Stimulated activated CD4-positive, alpha-beta T cell treated with anti-CD3 and anti-CD28 coated beads, Interleukin-1b, Interleukin-23, amount 100 ng/mL, for 1 hour (primary cell): ENCODE measurements around the gene SPATA6L.

Source experiments
- DNase-seq, 2 donors: peaks; one replicate each; pipeline ENCODE4 v3.0.0-alpha.2; 2020; ENCODE audit warnings: low read depth in 2 of 2

SPATA6L gene

DNA sequence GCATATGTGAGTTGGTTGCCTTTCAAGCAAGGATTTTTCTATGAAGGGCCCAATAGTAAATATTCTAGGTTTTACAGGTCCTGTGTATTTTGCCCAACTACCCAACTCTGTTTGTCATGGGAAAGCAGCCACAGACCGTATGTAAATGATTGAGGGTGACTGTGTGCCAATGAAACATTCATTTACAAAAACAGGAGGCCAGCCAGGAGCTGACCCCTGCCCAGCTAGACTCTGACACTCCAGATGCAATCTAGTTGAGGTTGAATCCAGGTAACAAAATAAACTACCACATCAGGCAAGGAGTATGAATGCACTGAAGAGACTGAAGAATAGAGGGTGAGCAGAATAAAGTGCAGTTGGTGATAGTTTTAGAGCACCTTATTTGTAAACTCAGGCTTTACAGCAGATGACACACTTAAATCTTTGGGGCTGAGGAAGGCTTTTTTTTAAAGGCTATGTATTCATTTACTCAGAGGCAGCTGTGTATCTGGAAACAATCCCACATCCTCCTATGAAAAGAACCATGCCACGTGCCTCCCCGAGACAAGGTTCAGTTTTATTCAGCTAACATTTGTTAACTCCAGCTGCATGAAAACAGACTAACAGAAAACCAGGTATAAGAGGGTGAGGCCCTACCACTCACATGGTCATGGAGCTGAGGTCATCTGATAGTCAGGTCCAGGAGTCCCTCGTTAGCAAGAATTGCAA lies 115.3 kb downstream of the SPATA6L start:
- no peak for DNase-seq

DNA sequence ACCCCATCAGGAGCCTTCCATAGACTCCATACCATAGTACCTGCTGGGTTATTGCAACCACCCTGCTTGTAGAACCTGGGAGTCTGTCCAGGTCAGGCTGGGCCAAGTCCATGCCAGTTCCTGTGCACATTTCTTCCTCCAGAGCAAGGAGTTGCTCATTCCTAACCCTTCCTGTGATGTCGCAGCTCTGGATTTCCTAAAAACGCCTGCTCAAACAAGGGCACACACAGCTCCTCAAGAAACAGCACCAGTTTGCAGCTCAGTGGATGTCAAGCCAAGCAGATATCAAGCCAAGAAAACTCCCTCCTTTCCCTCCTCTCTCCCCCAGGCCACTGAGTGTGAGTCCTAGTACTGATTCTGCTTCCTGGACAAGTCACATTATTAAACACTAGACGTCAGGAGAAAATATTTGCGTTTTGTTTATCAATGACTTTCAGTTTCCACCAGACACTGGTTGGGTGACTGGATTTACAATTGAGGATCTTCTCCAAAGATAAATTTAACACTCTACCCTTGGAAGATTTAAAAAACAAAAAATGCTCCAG lies 116.5 kb downstream of the SPATA6L start:
- no peak for DNase-seq

DNA sequence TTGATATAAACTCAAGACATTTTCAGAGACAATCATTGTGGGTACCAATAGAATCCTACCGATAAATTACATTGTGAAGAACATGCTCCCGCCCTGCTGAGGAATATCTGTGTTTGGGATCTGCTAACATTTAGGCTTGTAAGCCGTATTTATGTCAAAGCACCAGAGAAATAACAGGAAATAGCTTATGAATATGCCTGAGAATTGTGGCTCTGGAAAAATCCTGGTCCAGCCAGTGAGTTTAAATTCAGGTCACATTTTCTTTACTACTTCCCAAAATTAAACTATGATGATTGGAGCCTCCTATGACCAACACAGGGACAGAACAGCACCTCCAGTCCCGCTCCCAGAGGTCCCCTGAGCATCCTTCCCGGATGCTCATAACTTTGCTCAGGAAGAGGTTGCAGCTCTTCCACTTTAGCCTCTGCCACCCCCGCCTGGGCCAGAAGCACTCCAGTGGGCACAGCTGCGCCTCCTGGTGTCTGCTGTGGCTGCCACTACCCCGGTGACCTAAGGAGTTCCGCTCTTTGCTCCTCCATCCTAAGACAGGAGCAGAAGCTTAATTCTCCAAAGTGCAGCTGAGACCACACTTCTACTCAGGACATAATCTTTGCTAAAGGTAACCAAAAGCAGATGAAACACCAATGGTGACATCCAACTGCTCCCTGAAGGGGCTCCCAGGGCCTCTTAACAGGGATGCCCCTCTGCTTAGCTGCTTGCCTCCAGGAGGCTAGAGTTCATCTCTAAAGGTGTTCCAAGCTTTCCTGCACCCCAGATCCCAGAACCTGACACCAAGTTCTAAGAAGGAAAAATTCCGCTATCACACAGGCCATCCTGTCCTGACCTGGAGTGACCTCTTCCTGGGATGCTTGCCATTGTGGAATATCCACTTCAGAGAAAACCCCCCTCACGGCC lies 117.2 kb downstream of the SPATA6L start:
- no peak for DNase-seq
